IPS-15b (cell line): ENCODE measurements around the gene APPL2.

Source experiments
- H3K27me3 ChIP-seq: one replicate; pipeline ENCODE4 v1.6.1; 2013; ENCODE audit warnings: low read length; ENCODE audit not compliant: control insufficient read depth, insufficient read depth
- H3K36me3 ChIP-seq: one replicate; pipeline ENCODE4 v1.6.1; 2013; ENCODE audit warnings: low read length; ENCODE audit not compliant: control insufficient read depth, insufficient read depth
- H3K4me1 ChIP-seq: one replicate; pipeline ENCODE4 v1.6.1; 2013; ENCODE audit warnings: mild to moderate bottlenecking, low read length; ENCODE audit not compliant: control insufficient read depth, insufficient read depth
- H3K4me3 ChIP-seq: one replicate; pipeline ENCODE4 v1.5.1; 2013; ENCODE audit warnings: low read depth, low read length
- H3K9ac ChIP-seq: one replicate; pipeline ENCODE4 v1.6.1; 2013; ENCODE audit warnings: low read depth, mild to moderate bottlenecking, low read length
- H3K9me3 ChIP-seq: one replicate; pipeline ENCODE4 v1.6.1; 2013; ENCODE audit warnings: mild to moderate bottlenecking, low read length; ENCODE audit not compliant: control insufficient read depth, insufficient read depth

APPL2 gene

DNA sequence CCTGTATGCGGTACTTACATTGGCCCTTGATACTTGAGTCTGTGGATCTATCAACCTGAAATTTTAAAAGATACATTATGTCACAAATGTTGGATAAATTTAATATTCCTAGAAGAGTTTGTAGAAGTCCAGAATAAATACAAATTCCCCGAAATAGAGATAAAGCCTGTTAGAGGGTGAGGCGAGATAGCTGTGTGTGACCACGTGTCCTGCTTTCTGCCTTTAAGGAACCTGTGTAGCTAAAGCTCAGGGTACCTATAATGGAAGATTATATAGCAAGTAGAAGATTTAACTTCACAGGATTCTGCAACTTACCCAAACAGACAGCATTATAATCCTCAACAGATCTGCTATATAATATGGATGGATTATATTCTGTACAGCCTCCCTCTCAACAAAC, 58.8 kb downstream of the APPL2 start:
- no peaks in the 10 kb centered on the region for H3K27me3 ChIP-seq
- H3K4me3 ChIP-seq, result no peak overlapping the region
- no peak overlapping the region for H3K9ac ChIP-seq
- H3K9me3 ChIP-seq, result no peaks in the 10 kb centered on the region
- H3K36me3 ChIP-seq, result no peaks in the 10 kb centered on the region
- no peaks in the 10 kb centered on the region for H3K4me1 ChIP-seq

DNA sequence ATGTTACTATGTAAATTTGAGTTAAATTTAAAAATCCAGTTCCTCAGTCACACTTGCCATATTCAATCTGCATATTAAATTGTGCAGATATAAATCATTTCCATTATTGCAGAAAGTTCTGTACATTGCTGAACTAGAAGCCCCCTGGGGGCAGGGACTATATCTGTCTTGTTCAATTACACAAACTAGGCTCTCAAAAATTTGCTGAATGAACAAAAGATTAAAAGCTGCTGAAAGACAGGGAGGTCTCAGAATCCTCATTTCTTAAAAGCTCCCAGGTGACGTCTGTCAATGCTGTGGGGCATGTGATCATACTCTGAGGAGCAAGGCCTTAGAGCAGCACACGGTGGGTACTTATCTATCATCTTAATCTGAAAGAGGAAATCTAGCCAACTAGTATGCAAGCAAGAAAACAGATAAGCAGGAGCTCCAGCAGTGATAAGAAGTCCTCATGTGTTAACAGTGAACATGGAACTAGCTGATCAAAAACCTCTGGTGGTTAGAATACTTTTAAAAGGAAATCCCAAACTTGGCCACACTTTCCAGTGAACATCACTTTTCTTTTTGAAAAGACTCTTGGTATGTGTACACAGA, 60.5 kb downstream of the APPL2 start:
- H3K4me1 ChIP-seq, result no peaks in the 10 kb centered on the region
- no peaks in the 10 kb centered on the region for H3K36me3 ChIP-seq
- no peak overlapping the region for H3K4me3 ChIP-seq
- no peaks in the 10 kb centered on the region for H3K9me3 ChIP-seq
- H3K27me3 ChIP-seq, result no peaks in the 10 kb centered on the region
- no peak overlapping the region for H3K9ac ChIP-seq

DNA sequence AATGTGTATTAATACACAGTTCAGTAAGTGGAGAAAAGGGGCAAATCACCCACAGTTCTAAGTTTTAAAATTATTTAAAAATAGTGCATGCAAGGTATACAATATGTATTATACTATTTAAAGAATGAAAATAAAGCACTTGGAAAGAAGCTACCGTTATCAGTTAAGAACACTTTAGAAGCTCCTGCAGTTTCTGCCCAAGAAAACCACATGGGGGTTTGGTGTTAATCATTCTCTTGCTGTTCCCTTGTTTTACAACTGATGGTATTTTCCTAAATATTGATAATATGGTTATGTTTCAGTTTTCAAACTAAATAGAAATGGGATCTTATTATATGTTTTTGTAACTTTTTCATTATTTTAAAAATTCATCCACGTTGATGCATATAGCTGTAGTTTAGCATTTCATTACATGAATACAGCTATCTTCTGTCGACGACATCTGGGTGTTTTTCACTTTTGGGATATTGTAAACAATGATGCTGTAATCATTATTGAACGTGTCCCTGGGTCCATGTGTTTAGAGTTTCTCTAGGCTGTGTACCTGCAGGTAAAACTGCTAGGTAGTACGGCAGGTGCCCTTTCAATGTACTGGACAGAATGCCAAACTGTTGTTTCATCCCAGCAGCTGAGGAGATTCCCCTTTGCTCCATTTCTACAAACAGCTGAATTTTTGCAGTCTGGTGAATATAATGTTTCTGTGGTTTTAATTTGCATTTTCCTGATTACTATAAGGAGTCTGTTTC, 64.1 kb downstream of the APPL2 start:
- Histone ChIP-seq H3K4me3 (no peak overlapping the region), H3K4me1 (no peaks in the 10 kb centered on the region), H3K36me3 (no peaks in the 10 kb centered on the region), H3K9me3 (no peaks in the 10 kb centered on the region), H3K9ac (no peak overlapping the region), H3K27me3 (no peaks in the 10 kb centered on the region)

DNA sequence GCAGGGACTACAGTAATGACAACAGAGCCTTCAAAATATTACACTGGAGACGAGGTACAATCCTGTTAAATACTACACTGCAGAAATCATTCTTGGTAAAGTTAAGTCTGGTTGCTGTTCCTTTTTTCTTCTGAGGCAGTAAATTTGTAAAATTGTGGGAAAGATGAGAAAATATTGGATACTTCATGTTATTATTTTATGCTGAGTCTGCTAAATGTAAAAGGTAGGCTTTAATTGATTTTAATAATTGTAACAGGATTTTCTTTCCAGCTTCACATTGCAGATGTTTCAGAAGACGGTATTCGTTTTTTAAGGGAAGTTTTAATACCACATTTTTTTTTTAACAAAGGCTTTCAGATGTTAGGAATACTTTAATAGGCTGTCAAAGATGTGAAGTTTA, 65.8 kb downstream of the APPL2 start:
- no peak overlapping the region for H3K4me3 ChIP-seq
- peaks cover under 1% of the 10 kb centered on the region for H3K36me3 ChIP-seq
- H3K27me3 ChIP-seq, result no peaks in the 10 kb centered on the region
- no peaks in the 10 kb centered on the region for H3K9me3 ChIP-seq
- H3K4me1 ChIP-seq, result no peaks in the 10 kb centered on the region
- H3K9ac ChIP-seq, result no peak overlapping the region

DNA sequence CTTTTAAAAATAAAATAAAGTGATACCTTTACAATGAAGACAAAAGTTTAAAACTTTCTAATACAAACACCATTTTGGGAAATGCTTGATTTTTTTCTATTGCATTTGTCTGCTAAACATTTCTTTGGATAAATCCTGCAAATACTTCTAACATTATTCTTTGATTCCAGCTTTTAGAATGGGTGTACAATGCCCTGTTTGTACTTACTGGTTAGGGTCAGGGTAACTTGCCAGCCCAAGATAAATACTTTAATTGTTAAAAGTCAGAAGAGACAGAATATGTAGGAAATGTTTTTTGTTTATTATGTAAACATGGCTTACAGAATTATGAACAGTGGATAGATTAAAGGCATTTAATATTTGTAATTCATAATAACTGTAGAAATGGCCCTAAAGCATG, 68.0 kb downstream of the APPL2 start:
- H3K4me3 ChIP-seq, result no peak overlapping the region
- no peaks in the 10 kb centered on the region for H3K9me3 ChIP-seq
- H3K4me1 ChIP-seq, result no peaks in the 10 kb centered on the region
- H3K36me3 ChIP-seq, result peaks cover 5% of the 10 kb centered on the region
- H3K9ac ChIP-seq, result no peak overlapping the region
- H3K27me3 ChIP-seq, result no peaks in the 10 kb centered on the region

DNA sequence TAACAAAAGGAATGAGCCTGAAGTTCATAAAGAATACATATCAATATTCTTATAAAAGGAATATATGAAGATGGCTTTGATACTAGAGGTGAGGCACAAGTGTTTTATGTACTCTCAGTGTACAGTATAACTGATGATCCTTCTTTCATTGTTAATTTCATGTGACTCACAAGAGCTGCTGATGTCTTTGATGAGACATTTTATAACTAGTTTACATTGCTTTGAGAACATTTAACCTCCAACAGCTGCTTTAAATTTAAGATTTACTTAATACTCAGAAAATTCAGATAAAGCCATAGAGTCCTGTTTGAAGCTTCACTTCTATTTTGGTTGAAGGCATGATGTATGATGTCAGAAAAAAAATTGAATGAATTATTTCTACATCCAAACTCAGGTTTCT, 68.6 kb downstream of the APPL2 start:
- Histone ChIP-seq H3K9ac (no peak overlapping the region), H3K4me1 (no peaks in the 10 kb centered on the region), H3K4me3 (no peak overlapping the region), H3K27me3 (no peaks in the 10 kb centered on the region), H3K9me3 (no peaks in the 10 kb centered on the region), H3K36me3 (peaks cover 5% of the 10 kb centered on the region)

DNA sequence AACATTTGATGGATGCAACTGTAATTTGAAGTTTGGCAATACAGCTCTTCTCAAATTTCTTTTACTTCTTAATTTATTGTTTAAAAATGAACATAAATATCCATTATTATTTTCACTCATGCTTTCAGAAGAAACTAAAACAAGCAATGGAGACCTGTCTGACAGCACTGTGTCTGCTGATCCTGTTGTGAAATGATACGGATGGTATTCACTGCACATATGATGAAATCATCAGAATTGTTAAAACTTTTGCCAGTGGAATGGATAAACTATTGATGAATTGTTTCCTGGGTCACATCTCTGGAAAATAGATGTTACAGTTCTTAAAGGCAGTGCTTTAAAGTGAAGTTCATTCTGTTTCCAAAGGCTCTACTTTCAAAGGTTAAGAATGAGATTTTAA, 69.2 kb downstream of the APPL2 start:
- no peak overlapping the region for H3K9ac ChIP-seq
- H3K36me3 ChIP-seq, result peaks cover 11% of the 10 kb centered on the region
- no peak overlapping the region for H3K4me3 ChIP-seq
- H3K4me1 ChIP-seq, result no peaks in the 10 kb centered on the region
- no peaks in the 10 kb centered on the region for H3K9me3 ChIP-seq
- no peaks in the 10 kb centered on the region for H3K27me3 ChIP-seq

DNA sequence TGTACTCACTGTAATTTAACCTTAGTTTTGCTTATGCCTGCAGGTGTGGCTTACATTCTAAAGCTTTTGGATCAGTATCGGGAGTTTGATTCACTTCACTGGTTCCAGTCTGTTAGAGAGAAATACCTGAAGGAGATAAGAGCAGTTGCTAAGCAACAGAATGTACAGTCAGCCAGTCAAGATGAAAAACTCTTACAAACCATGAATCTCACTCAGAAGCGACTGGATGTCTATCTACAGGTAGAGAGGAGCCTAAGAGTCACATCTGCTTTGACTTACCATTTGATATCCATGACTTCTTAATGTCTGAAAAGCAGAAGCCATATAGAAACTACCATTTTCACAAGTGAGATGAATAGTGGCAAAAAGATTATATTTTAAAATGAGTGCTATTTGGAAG, 71.9 kb downstream of the APPL2 start:
- no peaks in the 10 kb centered on the region for H3K4me1 ChIP-seq
- H3K27me3 ChIP-seq, result no peaks in the 10 kb centered on the region
- H3K9ac ChIP-seq, result no peak overlapping the region
- no peak overlapping the region for H3K4me3 ChIP-seq
- no peaks in the 10 kb centered on the region for H3K9me3 ChIP-seq
- H3K36me3 ChIP-seq, result peaks cover 12% of the 10 kb centered on the region

DNA sequence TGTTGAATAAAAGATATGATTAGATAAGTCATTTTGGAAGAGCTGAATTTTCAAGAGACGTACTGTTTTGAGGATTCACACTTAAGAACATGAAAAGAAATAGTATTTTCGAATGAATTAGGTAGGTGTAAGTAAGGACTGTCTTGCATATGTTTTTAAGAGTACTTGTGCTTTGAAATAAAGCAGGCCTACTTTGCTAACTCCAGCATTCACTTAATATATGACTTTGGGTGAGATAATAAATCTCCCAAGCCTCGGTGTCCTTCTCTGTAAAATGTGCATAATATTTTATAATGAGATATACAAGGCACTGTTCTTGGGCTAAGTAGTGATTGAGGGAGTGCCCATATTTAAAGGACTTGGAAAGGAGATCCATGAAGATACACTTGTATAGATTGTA, 73.8 kb downstream of the APPL2 start:
- H3K9ac ChIP-seq, result no peak overlapping the region
- H3K4me3 ChIP-seq, result no peak overlapping the region
- H3K9me3 ChIP-seq, result no peaks in the 10 kb centered on the region
- peaks cover 12% of the 10 kb centered on the region for H3K36me3 ChIP-seq
- H3K27me3 ChIP-seq, result no peaks in the 10 kb centered on the region
- no peaks in the 10 kb centered on the region for H3K4me1 ChIP-seq

DNA sequence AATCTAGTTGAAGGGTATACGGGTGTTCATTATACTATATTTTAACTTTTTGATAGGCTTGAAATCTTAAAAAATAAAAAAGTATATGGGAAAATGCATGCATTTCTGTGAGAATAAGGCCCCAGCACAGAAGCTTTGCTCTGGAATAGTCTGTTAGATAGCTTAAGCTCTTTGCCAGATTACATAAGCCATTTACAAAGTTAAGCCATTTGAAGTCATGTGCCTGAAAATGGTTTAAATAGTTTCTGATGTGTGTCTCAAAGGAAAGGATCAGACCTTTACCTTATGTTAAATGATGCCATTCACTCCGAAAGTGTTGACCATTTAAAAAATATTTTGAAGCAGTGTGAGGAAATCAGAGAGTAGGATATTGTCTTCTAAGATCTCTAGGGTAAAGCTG, 77.1 kb downstream of the APPL2 start:
- H3K36me3 ChIP-seq, result peaks cover 17% of the 10 kb centered on the region
- H3K27me3 ChIP-seq, result no peaks in the 10 kb centered on the region
- no peak overlapping the region for H3K9ac ChIP-seq
- no peak overlapping the region for H3K4me3 ChIP-seq
- H3K9me3 ChIP-seq, result no peaks in the 10 kb centered on the region
- no peaks in the 10 kb centered on the region for H3K4me1 ChIP-seq

DNA sequence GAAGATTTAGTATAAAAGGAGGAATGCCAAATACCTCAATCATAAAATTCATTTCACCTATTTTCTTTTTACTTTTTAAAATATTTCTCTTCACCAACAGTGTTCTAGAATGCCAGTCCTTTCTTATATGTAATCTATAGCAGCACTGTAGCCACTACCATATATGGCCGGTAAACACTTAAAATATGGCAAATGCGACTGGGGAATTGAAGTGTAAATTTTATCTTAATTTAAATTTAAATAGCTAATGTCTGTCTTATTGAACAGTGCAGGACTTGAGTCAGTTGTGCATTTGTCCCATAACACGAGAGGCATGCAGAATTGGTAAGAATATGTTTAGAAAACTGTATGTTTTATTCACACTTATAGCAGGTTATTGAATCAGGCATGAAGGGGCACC, 78.4 kb downstream of the APPL2 start:
- Histone ChIP-seq H3K27me3 (no peaks in the 10 kb centered on the region), H3K36me3 (peaks cover 17% of the 10 kb centered on the region), H3K4me1 (no peaks in the 10 kb centered on the region), H3K9ac (no peak overlapping the region), H3K9me3 (no peaks in the 10 kb centered on the region), H3K4me3 (no peak overlapping the region)

DNA sequence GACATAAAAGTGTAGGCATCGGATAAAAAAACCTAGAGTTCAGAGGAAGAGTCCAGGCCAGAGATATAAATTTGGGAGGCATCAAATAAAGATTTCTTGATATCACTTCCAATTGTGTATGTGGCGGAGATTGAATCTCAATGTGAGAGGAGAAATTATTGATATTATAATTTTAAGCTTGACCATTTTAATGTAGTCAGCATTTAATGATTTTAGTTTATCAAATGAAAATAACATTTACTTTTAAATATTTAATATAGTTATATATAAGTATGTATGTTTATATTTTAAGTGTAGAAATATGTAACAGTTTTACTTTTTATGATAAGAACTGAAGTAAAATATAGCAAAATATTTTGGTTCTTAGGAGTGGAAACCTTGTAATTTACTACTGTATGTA, 79.7 kb downstream of the APPL2 start:
- Histone ChIP-seq H3K9ac (no peak overlapping the region), H3K36me3 (peaks cover 11% of the 10 kb centered on the region), H3K27me3 (no peaks in the 10 kb centered on the region), H3K9me3 (no peaks in the 10 kb centered on the region), H3K4me1 (no peaks in the 10 kb centered on the region), H3K4me3 (no peak overlapping the region)
